ENCODE data around the gene TCP10L. TPM values are rescaled to one million over a fixed set of nuclear protein-coding genes. Genes with fewer than 3 reads are reported as not detected.

TCP10L gene
- total and polyA plus RNA-seq, 10 of the 15 experiments (the other 5 are each of a cell fraction or from before 2014, with no cell fraction given): 0.11 to 0.45 (median 0.19) TPM; not detected in 3

DNA sequence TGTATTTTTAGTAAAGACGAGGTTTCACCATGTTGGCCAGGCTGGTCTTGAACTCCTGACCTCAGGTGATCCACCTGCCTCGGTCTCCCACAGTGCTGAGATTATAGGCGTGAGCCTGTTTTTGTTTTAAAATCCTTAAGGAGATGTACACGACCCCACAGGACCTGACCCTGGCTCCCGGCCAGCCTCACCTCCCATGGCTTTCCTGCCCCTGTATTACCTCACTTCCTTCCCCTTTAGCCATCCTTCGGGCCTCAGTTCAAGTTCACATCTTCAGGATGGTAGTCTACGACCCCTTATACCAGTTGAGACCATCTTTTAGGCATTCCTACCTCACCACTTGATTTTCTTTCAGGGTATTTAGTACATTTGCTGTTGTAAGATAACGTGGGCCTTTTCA is 36.3 kb downstream of the TCP10L start:
- Histone ChIP-seq H3K36me3 (ENCODE audit: control insufficient read depth in 2 of 2, insufficient read depth in 2 of 2, low read length in 1 of 2) (no peaks in the 10 kb centered on the region), H4K20me1 (ENCODE audit: control insufficient read depth, insufficient read depth) (no peaks in the 10 kb centered on the region), H2AFZ (ENCODE audit: control insufficient read depth, low read depth, low read length) (no peak overlapping the region), H3K4me1 (ENCODE audit: control insufficient read depth, insufficient read depth, low read length) (no peaks in the 10 kb centered on the region), H3K4me3 (no peak overlapping the region), H3K9me3 (replicated peaks; ENCODE audit: control insufficient read depth, insufficient read depth, low read length) (no peaks in the 10 kb centered on the region), H3K27ac (ENCODE audit: control insufficient read depth, insufficient read depth) (no peak overlapping the region), H3K27me3 (replicated peaks in 1 of 2; ENCODE audit: control insufficient read depth in 2 of 2, insufficient read depth in 2 of 2, low read length in 1 of 2) (no peaks in the 10 kb centered on the region), H3K4me2 (ENCODE audit: control insufficient read depth, insufficient read depth) (no peak overlapping the region), H3K9ac (ENCODE audit: control insufficient read depth, insufficient read depth, low read length) (no peak overlapping the region), H3K79me2 (ENCODE audit: control insufficient read depth, insufficient read depth, low read length) (no peaks in the 10 kb centered on the region)
- CTCF ChIA-PET: interaction anchor here (1.9 kb wide), 1 partner anchor 20 kb away, joined by 4 read pairs; no protein-coding TSS in a partner anchor
- POLR2A ChIA-PET: no interaction called here
- TF ChIP-seq HDGF (IDR thresholded peaks at IDR 0.05) (no peak), HCFC1 (IDR thresholded peaks at IDR 0.05; ENCODE audit: low read length) (no peak), IRF5 (IDR thresholded peaks at IDR 0.05; ENCODE audit: borderline replicate concordance) (no peak), TCF12 (IDR thresholded peaks at IDR 0.05; ENCODE audit: low read depth, low read length) (no peak), POU2F2 (IDR thresholded peaks at IDR 0.05; ENCODE audit: borderline replicate concordance, low read depth, low read length) (no peak)
- BruUV-seq (replicated peaks): no TSS peak
- WGBS (ENCODE audit: insufficient coverage, insufficient replicate concordance, low lambda C conversion rate, missing lambda C conversion rate): 8% methylated on average over 8 of the region's 8 CpGs
- DNase-seq (ENCODE audit: low read depth, low spot score) (no peak), ATAC-seq (no peak), FAIRE-seq (no peak)
- intact Hi-C loops (cut with micrococcal nuclease; ENCODE audit: unreplicated experiment) (no loop called here), in situ Hi-C loops (cut with MboI) (no loop called here)
- SMC1A ChIA-PET (ENCODE audit: uncharacterized antibody, unreplicated experiment): no interaction called here
- RAD21 ChIA-PET (ENCODE audit: unreplicated experiment): no interaction called here

- H3K9ac ChIP-seq (ENCODE audit: control insufficient read depth, insufficient read depth, low read length): no peak overlapping the region
- H3K79me2 ChIP-seq (ENCODE audit: control insufficient read depth, insufficient read depth, low read length): no peaks in the 10 kb centered on the region
- no TSS peak for BruUV-seq (replicated peaks)
- WGBS (ENCODE audit: insufficient coverage, insufficient replicate concordance, low lambda C conversion rate, missing lambda C conversion rate): 21% methylated on average over 4 of the region's 4 CpGs
- no peaks in the 10 kb centered on the region for H4K20me1 ChIP-seq (ENCODE audit: control insufficient read depth, insufficient read depth)
- H2AFZ ChIP-seq (ENCODE audit: control insufficient read depth, low read depth, low read length): no peak overlapping the region
- in situ Hi-C loops (cut with MboI): no loop called here
- H3K27me3 ChIP-seq (replicated peaks in 1 of 2; ENCODE audit: control insufficient read depth in 2 of 2, insufficient read depth in 2 of 2, low read length in 1 of 2): no peaks in the 10 kb centered on the region
- no peak for DNase-seq (ENCODE audit: low read depth, low spot score)
- TF ChIP-seq IKZF1 (conservative IDR thresholded peaks at IDR 0.05) (no peak), ATF3 (IDR thresholded peaks at IDR 0.05; ENCODE audit: borderline replicate concordance, extremely low read depth, low read depth, low read length) (no peak), CBFB (IDR thresholded peaks at IDR 0.05; ENCODE audit: low read depth) (no peak), NFIC (IDR thresholded peaks at IDR 0.05; ENCODE audit: low read depth, low read length) (no peak)
- ChIA-PET SMC1A (ENCODE audit: uncharacterized antibody, unreplicated experiment) (no interaction called here), POLR2A (interaction anchor here (0.6 kb wide), 1 partner anchor 253 kb away, joined by 3 read pairs; no protein-coding TSS in a partner anchor), CTCF (interaction anchor here (0.6 kb wide), 1 partner anchor 268 kb away, joined by 3 read pairs; the partner anchor contains the start of gene MIS18A), RAD21 (ENCODE audit: unreplicated experiment) (no interaction called here)
- FAIRE-seq: no peak
- H3K4me2 ChIP-seq (ENCODE audit: control insufficient read depth, insufficient read depth): no peak overlapping the region
- no peak for ATAC-seq
- H3K36me3 ChIP-seq (ENCODE audit: control insufficient read depth in 2 of 2, insufficient read depth in 2 of 2, low read length in 1 of 2): no peaks in the 10 kb centered on the region
- H3K4me1 ChIP-seq (ENCODE audit: control insufficient read depth, insufficient read depth, low read length): no peaks in the 10 kb centered on the region
- H3K4me3 ChIP-seq: no peak overlapping the region
- no peak overlapping the region for H3K27ac ChIP-seq (ENCODE audit: control insufficient read depth, insufficient read depth)
- H3K9me3 ChIP-seq (replicated peaks; ENCODE audit: control insufficient read depth, insufficient read depth, low read length): no peaks in the 10 kb centered on the region
- intact Hi-C loops (cut with micrococcal nuclease; ENCODE audit: unreplicated experiment): no loop called here
Measured at GRCh38 chr21:32547018-32547417, 38.3 kb downstream of the TCP10L start.
